HFFc6 (cell line): ENCODE results near the gene ALKBH5. TPM values are rescaled to one million over a fixed set of nuclear protein-coding genes. Genes with fewer than 3 reads are reported as not detected.

Source experiments
- DNase-seq: peaks from one replicate; pipeline ENCODE4 v3.0.0-alpha.2; 2018
- H3K27ac Mint-ChIP-seq: 2 replicates; pipeline ENCODE4 v1.8.0; 2020; ENCODE audit warnings: mild to moderate bottlenecking, mixed read lengths
- H3K27me3 Mint-ChIP-seq: 2 replicates; pipeline ENCODE4 v1.8.0; 2021; ENCODE audit warnings: mild to moderate bottlenecking, moderate library complexity, mixed read lengths; ENCODE audit not compliant: insufficient read depth
- H3K36me3 Mint-ChIP-seq: 2 replicates; pipeline ENCODE4 v1.8.0; 2021; ENCODE audit warnings: low read depth, mixed read lengths
- H3K4me1 Mint-ChIP-seq: 2 replicates; pipeline ENCODE4 v1.8.0; 2020; ENCODE audit warnings: low read depth, mixed read lengths
- H3K4me3 Mint-ChIP-seq: 2 replicates; pipeline ENCODE4 v1.8.0; 2020; ENCODE audit warnings: mild to moderate bottlenecking, moderate library complexity, mixed read lengths
- H3K9me3 Mint-ChIP-seq: 2 replicates; pipeline ENCODE4 v1.8.0; 2020; ENCODE audit warnings: mild to moderate bottlenecking, mixed read lengths
- total RNA-seq, 6 experiments: library from RNA; stranded (reverse); fragmentation: NEBNext Ultra II Directional; extraction: Animal tissue kit (Norgen Biotek cat#: 25700); gene quantifications; 2 replicates in 1 of 6; 3 replicates in 5 of 6; pipeline ENCODE4 v1.2.3, GENCODE V29; 2021
- TF ChIP-seq, protein P1 (sequence below): fragments of 200-600 bp; sonication (generic); IDR thresholded peaks from 2 replicates; pipeline ENCODE4 v1.5.0; 2021; ENCODE audit warnings: antibody characterized with exemption, mild to moderate bottlenecking

Gene ALKBH5
- total RNA-seq, 6 experiments from 2014 or later: 90.2 to 117 (median 103) TPM

DNA sequence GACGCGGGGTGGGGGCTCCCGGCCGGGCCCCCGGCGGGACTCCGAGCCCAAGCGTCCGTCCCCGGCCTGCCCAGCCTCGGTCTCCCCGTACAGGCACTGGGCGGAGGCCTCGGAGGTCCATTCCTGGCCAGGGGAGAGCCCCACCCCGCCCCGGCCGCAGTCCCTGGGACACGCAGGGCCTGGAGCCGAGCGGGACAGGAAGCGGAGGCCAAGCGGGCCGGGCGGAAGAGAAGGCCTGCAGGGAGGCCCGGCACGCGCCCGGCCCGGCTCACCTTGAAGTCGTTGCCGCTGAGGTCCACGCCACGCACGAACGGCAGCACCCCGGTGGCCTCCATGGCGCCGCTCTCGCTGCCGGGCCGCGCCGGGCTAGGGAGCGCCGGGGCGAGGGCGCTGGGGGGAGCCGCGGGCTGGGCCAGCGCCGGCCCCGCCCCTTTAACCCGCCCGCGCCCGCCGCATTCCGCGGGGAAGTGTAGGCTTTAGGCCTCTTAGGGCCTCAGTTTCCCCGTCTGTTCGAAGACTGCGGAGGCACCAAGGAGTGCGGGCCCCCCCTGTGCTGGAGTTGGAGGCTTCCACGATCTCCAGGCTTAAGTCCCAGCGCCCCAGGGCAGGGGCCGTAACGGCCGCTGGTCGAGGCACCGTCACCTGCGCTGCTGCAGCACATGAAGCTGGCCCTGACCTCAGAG lies 74.9 kb downstream of the ALKBH5 start, which contains the start of gene FLII:
Gene FLII (minus strand): TSS at position 383 of the 683 bp plus-strand sequence. CDS start 48 bp downstream, at position 335.
- TF ChIP-seq, protein P1, sequence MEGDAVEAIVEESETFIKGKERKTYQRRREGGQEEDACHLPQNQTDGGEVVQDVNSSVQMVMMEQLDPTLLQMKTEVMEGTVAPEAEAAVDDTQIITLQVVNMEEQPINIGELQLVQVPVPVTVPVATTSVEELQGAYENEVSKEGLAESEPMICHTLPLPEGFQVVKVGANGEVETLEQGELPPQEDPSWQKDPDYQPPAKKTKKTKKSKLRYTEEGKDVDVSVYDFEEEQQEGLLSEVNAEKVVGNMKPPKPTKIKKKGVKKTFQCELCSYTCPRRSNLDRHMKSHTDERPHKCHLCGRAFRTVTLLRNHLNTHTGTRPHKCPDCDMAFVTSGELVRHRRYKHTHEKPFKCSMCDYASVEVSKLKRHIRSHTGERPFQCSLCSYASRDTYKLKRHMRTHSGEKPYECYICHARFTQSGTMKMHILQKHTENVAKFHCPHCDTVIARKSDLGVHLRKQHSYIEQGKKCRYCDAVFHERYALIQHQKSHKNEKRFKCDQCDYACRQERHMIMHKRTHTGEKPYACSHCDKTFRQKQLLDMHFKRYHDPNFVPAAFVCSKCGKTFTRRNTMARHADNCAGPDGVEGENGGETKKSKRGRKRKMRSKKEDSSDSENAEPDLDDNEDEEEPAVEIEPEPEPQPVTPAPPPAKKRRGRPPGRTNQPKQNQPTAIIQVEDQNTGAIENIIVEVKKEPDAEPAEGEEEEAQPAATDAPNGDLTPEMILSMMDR: 0 out of 2 replicates have a peak, but pooled peaks have one; percentile 4
- peak within 1 kb of the TSS; percentile 100 for H3K4me3 Mint-ChIP-seq
- no peak for DNase-seq
- H3K27ac Mint-ChIP-seq: peak within 1 kb of the TSS; percentile 98
- H3K36me3 Mint-ChIP-seq: no peaks in the 10 kb centered on the region; the same call in 1 of the 2 replicates
- H3K9me3 Mint-ChIP-seq: no peaks in the 10 kb centered on the region
- H3K27me3 Mint-ChIP-seq: no peaks in the 10 kb centered on the region; the same call in 1 of the 2 replicates
- H3K4me1 Mint-ChIP-seq: peaks cover 33% of the 10 kb centered on the region

Other genes with a start within 250 kb of the ALKBH5 start
- gene TOM1L2, start 211.4 kb upstream of the ALKBH5 start, total RNA-seq: 100 to 1,000 TPM in 4 of 6 experiments, 10 to 100 TPM in 2; 92.1 to 144 (median 101) TPM
- gene DRC3, start 211.0 kb upstream of the ALKBH5 start, total RNA-seq: under 1 TPM; 0.37 to 0.73 (median 0.61) TPM
- 10 to 100 TPM; 21.5 to 28.4 (median 23.1) TPM for gene ATPAF2, start 144.7 kb upstream of the ALKBH5 start, total RNA-seq
- gene GID4, start 144.4 kb upstream of the ALKBH5 start, total RNA-seq: 10 to 100 TPM in 2 of 6 experiments, 1 to 10 TPM in 4; 8.6 to 11.9 (median 9.5) TPM
- 10 to 100 TPM; 30.6 to 38.1 (median 33.7) TPM for gene DRG2, start 95.9 kb upstream of the ALKBH5 start, total RNA-seq
- gene MYO15A, start 75.1 kb upstream of the ALKBH5 start, total RNA-seq: under 1 TPM in 4 of 6 experiments, not detected in 2; 0.12 to 0.20 (median 0.16) TPM
- gene LLGL1, start 41.8 kb downstream of the ALKBH5 start, total RNA-seq: 10 to 100 TPM; 38.0 to 50.8 (median 41.0) TPM
- 100 to 1,000 TPM; 347 to 472 (median 438) TPM for gene FLII, start 74.9 kb downstream of the ALKBH5 start, total RNA-seq
- 10 to 100 TPM; 13.3 to 19.9 (median 16.6) TPM for gene MIEF2, start 76.8 kb downstream of the ALKBH5 start, total RNA-seq
- 10 to 100 TPM; 23.0 to 26.4 (median 24.0) TPM for gene TOP3A, start 131.2 kb downstream of the ALKBH5 start, total RNA-seq
- gene SMCR8, start 131.5 kb downstream of the ALKBH5 start, total RNA-seq: 10 to 100 TPM; 13.9 to 16.9 (median 15.5) TPM
- 10 to 100 TPM in 5 of 6 experiments, 1 to 10 TPM in 1; 7.9 to 18.5 (median 16.2) TPM for gene SHMT1, start 179.7 kb downstream of the ALKBH5 start, total RNA-seq
- not detected for gene EVPLL, start 193.9 kb downstream of the ALKBH5 start, total RNA-seq